H1 (cell line): Measurements from ENCODE around the gene ARID4B. TPM values are rescaled to one million over a fixed set of nuclear protein-coding genes. Genes with fewer than 3 reads are reported as not detected.

Experiments used
- CTCF ChIA-PET: fragments of 300-600 bp; sonication (Branson Sonifier 250); formaldehyde crosslinking; loops from one replicate; lab custom pipeline; 2021; ENCODE audit not compliant: partially characterized antibody; lab: Charles Lee
- POLR2A ChIA-PET: fragments of 300-600 bp; sonication (Branson Sonifier 250); formaldehyde crosslinking; loops from one replicate; lab custom pipeline; 2021; ENCODE audit warnings: inconsistent platforms; ENCODE audit not compliant: partially characterized antibody; lab: Charles Lee
- DNase-seq, 2 experiments: peaks; one replicate each; pipeline versions ENCODE4 v3.0.0 to v3.0.0-alpha.2; 2010 to 2022; ENCODE audit warnings: low spot score in 2 of 2, low read depth in 1 of 2, mixed read lengths in 1 of 2
- FAIRE-seq: peaks from 2 replicates; lab custom pipeline; 2011; peaks lifted over from hg19 to GRCh38; lab: Jason Lieb, UNC
- H2AFZ ChIP-seq: 2 replicates; pipeline ENCODE4 v1.8.1; 2012; ENCODE audit warnings: low read length, inconsistent platforms
- H2AK5ac ChIP-seq: 2 replicates; pipeline ENCODE4 v1.6.1; 2013; ENCODE audit warnings: low read depth, low read length
- H2BK120ac ChIP-seq: replicated peaks from 2 replicates; pipeline ENCODE3; 2013; ENCODE audit warnings: low read depth, low read length, inconsistent platforms
- H2BK12ac ChIP-seq: 2 replicates; pipeline ENCODE4 v1.6.1; 2013; ENCODE audit warnings: low read depth, low read length
- H2BK15ac ChIP-seq: 2 replicates; pipeline ENCODE4 v1.6.1; 2013; ENCODE audit warnings: low read length
- H2BK20ac ChIP-seq: 2 replicates; pipeline ENCODE4 v1.6.1; 2013; ENCODE audit warnings: low read length
- H2BK5ac ChIP-seq: 2 replicates; pipeline ENCODE4 v1.6.1; 2013; ENCODE audit warnings: low read depth, low read length
- H3K14ac ChIP-seq: 2 replicates; pipeline ENCODE4 v1.6.1; 2013; ENCODE audit warnings: inconsistent platforms; ENCODE audit not compliant: insufficient read length
- H3K18ac ChIP-seq: 2 replicates; pipeline ENCODE4 v1.6.1; 2013; ENCODE audit warnings: low read length; ENCODE audit errors: extremely low read depth
- H3K23ac ChIP-seq: 2 replicates; pipeline ENCODE4 v1.6.1; 2013; ENCODE audit warnings: inconsistent platforms; ENCODE audit not compliant: insufficient read length
- H3K23me2 ChIP-seq: 2 replicates; pipeline ENCODE4 v1.6.1; 2013; ENCODE audit warnings: low read depth, low read length
- H3K27ac ChIP-seq: 2 replicates; pipeline ENCODE4 v1.6.1; 2011; ENCODE audit warnings: low read depth, low read length, inconsistent platforms
- H3K27me3 ChIP-seq, 4 experiments: replicated peaks in 1 of 4; 1 replicate in 1 of 4; 2 replicates in 3 of 4; pipeline versions ENCODE4 v1.6.1 to v1.8.1; 2011 to 2013; ENCODE audit warnings: low read length in 3 of 4, mild to moderate bottlenecking in 3 of 4, inconsistent platforms in 2 of 4, mixed read lengths in 2 of 4, moderate library complexity in 1 of 4; ENCODE audit not compliant: control insufficient read depth in 3 of 4, insufficient read depth in 3 of 4; ENCODE audit errors: extremely low read depth in 1 of 4
- H3K36me3 ChIP-seq, 4 experiments: 2 replicates each; pipeline versions ENCODE4 v1.6.1 to v1.8.1; 2011 to 2013; ENCODE audit warnings: mild to moderate bottlenecking in 4 of 4, low read length in 3 of 4, moderate library complexity in 2 of 4, control low read depth in 1 of 4, inconsistent platforms in 1 of 4; ENCODE audit not compliant: insufficient read depth in 4 of 4, control insufficient read depth in 2 of 4
- H3K4ac ChIP-seq: replicated peaks from 2 replicates; pipeline ENCODE3; 2013; ENCODE audit warnings: low read length, low read depth, mixed read lengths, inconsistent platforms; ENCODE audit not compliant: insufficient read length
- H3K4me1 ChIP-seq, 4 experiments: replicated peaks in 1 of 4; 1 replicate in 1 of 4; 2 replicates in 3 of 4; pipeline versions ENCODE4 v1.6.1 to v1.8.1; 2011 to 2013; ENCODE audit warnings: low read length in 3 of 4, inconsistent platforms in 2 of 4, mixed read lengths in 1 of 4; ENCODE audit not compliant: insufficient read depth in 4 of 4, control insufficient read depth in 3 of 4
- H3K4me2 ChIP-seq, 2 experiments: 2 replicates each; pipeline versions ENCODE4 v1.6.1 to v1.8.1; 2011 to 2013; ENCODE audit warnings: low read depth in 2 of 2, low read length in 2 of 2, control low read depth in 1 of 2, inconsistent platforms in 1 of 2, mild to moderate bottlenecking in 1 of 2; ENCODE audit not compliant: insufficient read depth in 1 of 2
- H3K4me3 ChIP-seq, 4 experiments: fragments of 200-600, 300-600 bp in 1 of 4; sonication (generic), shearing (Covaris generic), sonication (Bioruptor Twin) in 1 of 4; 2 replicates each; pipeline versions ENCODE4 v1.5.1 to v1.8.1; 2011 to 2016; ENCODE audit warnings: low read length in 4 of 4, low read depth in 3 of 4, control low read depth in 2 of 4, inconsistent platforms in 2 of 4, mild to moderate bottlenecking in 2 of 4, mixed read lengths in 1 of 4, moderate library complexity in 1 of 4; ENCODE audit not compliant: insufficient read depth in 2 of 4; ENCODE audit errors: extremely low read depth in 1 of 4
- H3K56ac ChIP-seq: replicated peaks from 2 replicates; pipeline ENCODE3; 2013; ENCODE audit warnings: low read depth, mild to moderate bottlenecking, mixed read lengths, low read length, inconsistent platforms; ENCODE audit not compliant: insufficient read length
- H3K79me1 ChIP-seq: 2 replicates; pipeline ENCODE4 v1.6.1; 2013; ENCODE audit warnings: low read depth, low read length, control low read depth
- H3K79me2 ChIP-seq, 2 experiments: 2 replicates each; pipeline versions ENCODE4 v1.6.1 to v1.8.1; 2012 to 2013; ENCODE audit warnings: low read length in 2 of 2, mild to moderate bottlenecking in 2 of 2, inconsistent platforms in 1 of 2; ENCODE audit not compliant: insufficient read depth in 2 of 2, control insufficient read depth in 1 of 2
- H3K9ac ChIP-seq, 4 experiments: replicated peaks in 1 of 4; 1 replicate in 1 of 4; 2 replicates in 3 of 4; pipeline versions ENCODE4 v1.6.1 to v1.8.1; 2011 to 2013; ENCODE audit warnings: low read depth in 3 of 4, low read length in 3 of 4, control low read depth in 2 of 4, mild to moderate bottlenecking in 2 of 4, moderate library complexity in 2 of 4, inconsistent platforms in 1 of 4; ENCODE audit errors: extremely low read depth in 1 of 4
- H3K9me3 ChIP-seq, 2 experiments: 2 replicates each; pipeline versions ENCODE4 v1.6.1 to v1.8.1; 2012 to 2013; ENCODE audit warnings: mild to moderate bottlenecking in 2 of 2, moderate library complexity in 2 of 2, control low read depth in 1 of 2, inconsistent platforms in 1 of 2, low read depth in 1 of 2, low read length in 1 of 2, mixed read lengths in 1 of 2; ENCODE audit not compliant: insufficient read depth in 2 of 2
- H4K20me1 ChIP-seq, 2 experiments: replicated peaks in 1 of 2; 2 replicates each; pipeline versions ENCODE3 to v1.8.1; 2011 to 2013; ENCODE audit warnings: inconsistent platforms in 2 of 2, low read length in 2 of 2, mild to moderate bottlenecking in 1 of 2; ENCODE audit not compliant: insufficient read depth in 2 of 2, control insufficient read depth in 1 of 2
- H4K5ac ChIP-seq: 2 replicates; pipeline ENCODE4 v1.6.1; 2013; ENCODE audit warnings: low read length, low read depth, mixed read lengths, inconsistent platforms; ENCODE audit not compliant: insufficient read length
- H4K8ac ChIP-seq: 2 replicates; pipeline ENCODE4 v1.8.0; 2013; ENCODE audit warnings: mild to moderate bottlenecking, moderate library complexity, low read length, inconsistent platforms; ENCODE audit not compliant: insufficient read depth; ENCODE audit errors: extremely low read depth
- H4K91ac ChIP-seq: replicated peaks from 2 replicates; pipeline ENCODE3; 2013; ENCODE audit warnings: low read length, mixed read lengths, inconsistent platforms; ENCODE audit not compliant: insufficient read length
- CREB1 ChIP-seq: IDR thresholded peaks from 2 replicates; pipeline ENCODE4 v1.6.1; 2012; ENCODE audit warnings: inconsistent platforms
- EGR1 ChIP-seq: IDR thresholded peaks from 2 replicates; pipeline ENCODE4 v1.6.1; 2011; ENCODE audit warnings: low read depth, low read length, borderline replicate concordance
- EZH2 ChIP-seq: fragments of 200-600 bp; sonication (generic); IDR thresholded peaks from 2 replicates; pipeline ENCODE4 v1.7.1; 2012; ENCODE audit warnings: low read depth, mild to moderate bottlenecking, moderate library complexity, low read length, inconsistent platforms; ENCODE audit not compliant: severe bottlenecking
- HDAC6 ChIP-seq: IDR thresholded peaks from one replicate; pipeline ENCODE4 v1.7.1; 2012; ENCODE audit warnings: low read depth, mild to moderate bottlenecking, inconsistent platforms, low read length, moderate library complexity
- JUND ChIP-seq: IDR thresholded peaks from 2 replicates; pipeline ENCODE4 v1.6.1; 2011; ENCODE audit warnings: mild to moderate bottlenecking, improper control_type of control experiment, low read length
- KDM5A ChIP-seq: fragments of 200-600 bp; IDR thresholded peaks from 2 replicates; pipeline ENCODE4 v1.7.1; 2012; ENCODE audit warnings: mild to moderate bottlenecking, low read length, inconsistent platforms, mixed read lengths
- MAX ChIP-seq: IDR thresholded peaks from 2 replicates; pipeline ENCODE4 v1.6.1; 2012; ENCODE audit warnings: inconsistent platforms
- NANOG ChIP-seq: IDR thresholded peaks from 2 replicates; pipeline ENCODE4 v1.6.1; 2011; ENCODE audit warnings: low read length, low read depth, mild to moderate bottlenecking, inconsistent platforms; ENCODE audit not compliant: insufficient read depth, poor library complexity, severe bottlenecking
- SIX5 ChIP-seq: IDR thresholded peaks from 2 replicates; pipeline ENCODE4 v1.6.1; 2011; ENCODE audit warnings: mild to moderate bottlenecking, low read depth, low read length
- TBP ChIP-seq: IDR thresholded peaks from 2 replicates; pipeline ENCODE4 v1.6.1; 2011; ENCODE audit warnings: low read depth, low read length, improper control_type of control experiment
- ZNF274 ChIP-seq: IDR thresholded peaks from 2 replicates; pipeline ENCODE4 v1.7.0; 2012; ENCODE audit warnings: low read length, borderline replicate concordance; ENCODE audit errors: extremely low read depth
- polyA plus RNA-seq, 7 experiments: library from polyadenylated mRNA; depleted of rRNA in 3 of 7; stranded (reverse) in 5 of 7; unstranded in 2 of 7; fragments of >200 nt in 5 of 7; fragments of 200-250 nt in 2 of 7; gene quantifications; 1 replicate in 5 of 7; 2 replicates in 1 of 7; 4 replicates in 1 of 7; pipeline versions ENCODE4 v1.2.1 to v1.2.3, GENCODE V29; 2011 to 2013; ENCODE audit warnings: missing spikeins in 2 of 7, mixed read lengths in 2 of 7
- total RNA-seq: library from RNA; stranded (reverse); fragmentation: NEBNext Ultra II Directional; extraction: Animal tissue kit (Norgen Biotek cat#: 25700); gene quantifications from 2 replicates; pipeline ENCODE4 v1.2.1, GENCODE V29; 2021

ARID4B gene
- total and polyA plus RNA-seq, 2 of the 8 experiments (the other 6 are each of a cell fraction or from before 2014, with no cell fraction given), result 5.1 to 28.8 TPM

- no peak overlapping the region for H4K91ac ChIP-seq
- POLR2A ChIA-PET, result no interaction called here
- no peak overlapping the region for H3K18ac ChIP-seq
- FAIRE-seq, result no peak
- no peaks in the 10 kb centered on the region for H3K9me3 ChIP-seq
- H3K23ac ChIP-seq, result no peak overlapping the region
- no peak overlapping the region for H3K4me3 ChIP-seq
- H4K5ac ChIP-seq, result no peak overlapping the region
- H2BK20ac ChIP-seq, result no peak overlapping the region
- no peak overlapping the region for H3K4me2 ChIP-seq
- no peak overlapping the region for H2BK15ac ChIP-seq
- H3K4ac ChIP-seq, result no peak overlapping the region
- no peak overlapping the region for H2BK5ac ChIP-seq
- H3K79me1 ChIP-seq, result no peaks in the 10 kb centered on the region
- no peaks in the 10 kb centered on the region for H3K23me2 ChIP-seq
- no peak overlapping the region for H2BK12ac ChIP-seq
- H2AK5ac ChIP-seq, result no peak overlapping the region
- no peaks in the 10 kb centered on the region for H3K4me1 ChIP-seq
- H3K14ac ChIP-seq, result no peak overlapping the region
- CTCF ChIA-PET, result interaction anchor here (0.6 kb wide), 1 partner anchor 8 kb away, joined by 3 read pairs; no protein-coding TSS in a partner anchor
- TF ChIP-seq EGR1, result no peak
- no peak for TF ChIP-seq JUND
- TF ChIP-seq MAX, result no peak
- no peak for TF ChIP-seq SIX5
- no peak for TF ChIP-seq CREB1
- no peak for TF ChIP-seq KDM5A
- no peak for TF ChIP-seq TBP
- TF ChIP-seq NANOG, result no peak
- no peak for TF ChIP-seq EZH2
- TF ChIP-seq HDAC6, result no peak
- TF ChIP-seq ZNF274, result no peak
- no peak overlapping the region for H2AFZ ChIP-seq
- no peak overlapping the region for H3K27ac ChIP-seq
- H4K8ac ChIP-seq, result no peak overlapping the region
- H3K27me3 ChIP-seq, result no peaks in the 10 kb centered on the region
- H4K20me1 ChIP-seq, result peaks cover 0 to 1% of the 10 kb centered on the region in 2 experiments
- H3K56ac ChIP-seq, result no peak overlapping the region
- H3K9ac ChIP-seq, result no peak overlapping the region
- DNase-seq, result no peak
- no peak overlapping the region for H2BK120ac ChIP-seq
- H3K79me2 ChIP-seq, result no peaks in the 10 kb centered on the region
- H3K36me3 ChIP-seq, result peaks cover 6 to 59% (median 23%) of the 10 kb centered on the region in 4 experiments
Measured at GRCh38 chr1:235169986-235170385, 158.0 kb downstream of the ARID4B start.
